GM21529 (cell line): Measurements from ENCODE around the gene CPB2.

Experiments used
- ATAC-seq: cut with Tn5 transposase; IDR thresholded peaks from one replicate; pipeline ENCODE4 v1.9.1; 2021; ENCODE audit not compliant: unreplicated experiment

Gene CPB2

DNA sequence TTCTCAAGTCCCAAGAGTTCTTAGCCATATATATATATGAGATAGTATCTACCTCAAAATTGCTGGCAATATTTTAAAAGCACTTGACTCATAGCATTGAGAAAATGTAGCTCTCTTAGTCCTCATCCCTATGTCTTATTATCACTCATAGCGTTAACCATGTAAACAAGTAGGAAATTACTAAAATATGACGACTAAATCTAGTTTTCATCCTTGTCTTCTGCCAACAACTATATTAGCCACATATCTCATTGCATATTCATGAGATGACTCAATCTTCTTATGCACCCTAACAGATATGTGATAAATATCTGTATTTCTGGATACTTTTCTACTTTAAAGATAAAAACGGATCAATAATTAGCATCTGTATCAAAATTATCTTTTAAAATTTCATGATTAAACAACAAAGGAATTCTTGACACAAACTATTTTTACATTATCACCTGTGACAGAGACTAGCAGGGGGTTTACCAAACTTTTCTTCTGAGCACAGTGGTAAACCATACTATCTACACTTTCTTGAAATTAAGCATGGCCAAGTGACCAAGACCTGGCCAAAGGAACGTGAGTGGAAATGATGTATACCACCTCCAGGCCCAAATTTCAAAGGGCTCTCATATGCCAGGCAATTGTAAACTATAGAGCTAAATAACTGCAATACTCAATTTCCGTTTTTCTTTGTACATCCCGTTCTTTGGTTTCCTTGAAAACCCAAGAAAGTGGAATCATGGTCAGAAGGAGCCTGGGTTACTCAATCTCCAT lies 98.0 kb downstream of the CPB2 start:
- no peak for ATAC-seq

DNA sequence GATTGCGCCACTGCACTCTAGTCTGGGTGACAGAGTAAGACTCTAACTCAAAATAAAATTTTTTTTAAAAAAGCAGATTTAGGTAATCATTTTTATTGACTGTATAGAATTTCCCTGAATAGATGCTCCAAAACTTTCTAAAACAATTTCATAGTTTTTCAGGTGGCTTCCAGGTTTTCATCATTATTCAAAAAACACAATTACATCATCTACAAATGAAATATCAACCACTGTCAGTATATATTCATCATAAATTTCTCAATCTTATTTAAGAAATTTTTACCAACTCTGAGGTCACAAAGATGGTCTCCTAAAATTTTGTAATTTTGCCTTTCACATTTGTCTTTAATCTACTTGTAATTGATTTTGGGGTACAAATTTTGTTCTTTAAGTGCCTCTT lies 100.3 kb downstream of the CPB2 start:
- ATAC-seq, result no peak
